Urinary bladder (tissue), 4 donors: Measurements from ENCODE around the gene C15orf39. TPM values are rescaled to one million over a fixed set of nuclear protein-coding genes. Genes with fewer than 3 reads are reported as not detected.
"Not testable (repeated sequence)": the region's sequence is repeated elsewhere in the genome, so short reads cannot be mapped to it uniquely, and the experiment has no call there.

Source experiments
- DNase-seq: peaks from one replicate; pipeline ENCODE4 v3.0.0-alpha.2; 2015; ENCODE audit errors: extremely low spot score
- H3K27ac ChIP-seq: one replicate; pipeline ENCODE4 v1.5.1; 2013; ENCODE audit warnings: low read depth, mild to moderate bottlenecking, moderate library complexity
- H3K36me3 ChIP-seq: one replicate; pipeline ENCODE4 v1.6.1; 2013; ENCODE audit warnings: mild to moderate bottlenecking, moderate library complexity; ENCODE audit not compliant: insufficient read depth
- H3K4me1 ChIP-seq: one replicate; pipeline ENCODE4 v1.6.1; 2013; ENCODE audit warnings: mild to moderate bottlenecking, moderate library complexity; ENCODE audit not compliant: insufficient read depth
- H3K4me3 ChIP-seq: one replicate; pipeline ENCODE4 v1.5.1; 2013; ENCODE audit warnings: low read depth, low read length
- WGBS: extraction: QIAGEN DNeasy Blood & Tissue Kit; methylation state at CpG from one replicate; pipeline ENCODE4 v1.1.7; 2013; 5-methylcytosine and 5-hydroxymethylcytosine counted together
- polyA plus RNA-seq: library from polyadenylated mRNA; stranded (reverse); fragments of 200-250 nt; gene quantifications from one replicate; pipeline ENCODE4 v1.2.3, GENCODE V29; 2013
- total RNA-seq: library from RNA; depleted of rRNA; stranded (reverse); fragments of >200 nt; gene quantifications from one replicate; pipeline ENCODE4 v1.2.3, GENCODE V29; 2014
- donor health status: healthy with polysubstance abuse.
- donor health status: healthy.

Gene C15orf39
- total and polyA plus RNA-seq, 2 donors, result 4.3 to 26.4 TPM

GRCh38 chr15:75217012-75217411 is 15.3 kb downstream of the C15orf39 start:
- WGBS, result 81% methylated on average over 6 of the region's 6 CpGs
- Histone ChIP-seq H3K27ac (no peak overlapping the region), H3K36me3 (no peaks in the 10 kb centered on the region), H3K4me1 (no peaks in the 10 kb centered on the region), H3K4me3 (no peak overlapping the region)
- no peak for DNase-seq

GRCh38 chr15:75217574-75217973 is 15.9 kb downstream of the C15orf39 start:
- H3K27ac ChIP-seq, H3K4me3 ChIP-seq, H3K36me3 ChIP-seq, H3K4me1 ChIP-seq, DNase-seq: not testable (repeated sequence)
- 79% methylated on average over 3 of the region's 3 CpGs for WGBS

- WGBS, result 70% methylated on average over 4 of the region's 4 CpGs
- not testable (repeated sequence) for H3K36me3 ChIP-seq, H3K4me1 ChIP-seq, H3K27ac ChIP-seq, H3K4me3 ChIP-seq, DNase-seq
Observed at GRCh38 chr15:75219507-75219929, 17.8 kb downstream of the C15orf39 start.

- Histone ChIP-seq H3K4me1 (no peaks in the 10 kb centered on the region), H3K36me3 (no peaks in the 10 kb centered on the region), H3K4me3 (no peak overlapping the region), H3K27ac (no peak overlapping the region)
- no peak for DNase-seq
- 90% methylated on average over 6 of the region's 6 CpGs for WGBS
Observed at GRCh38 chr15:75223688-75224087, 22.0 kb downstream of the C15orf39 start.

GRCh38 chr15:75224281-75224680 is 22.6 kb downstream of the C15orf39 start:
- Histone ChIP-seq H3K4me3 (no peak overlapping the region), H3K36me3 (no peaks in the 10 kb centered on the region), H3K27ac (no peak overlapping the region), H3K4me1 (no peaks in the 10 kb centered on the region)
- no peak for DNase-seq
- WGBS, result 79% methylated on average over 12 of the region's 12 CpGs

- DNase-seq, H3K4me3 ChIP-seq, H3K27ac ChIP-seq, H3K36me3 ChIP-seq, H3K4me1 ChIP-seq: not testable (repeated sequence)
- 73% methylated on average over 10 of the region's 10 CpGs for WGBS
Observed at GRCh38 chr15:75225102-75225836, 23.6 kb downstream of the C15orf39 start.

- Histone ChIP-seq H3K4me1 (no peaks in the 10 kb centered on the region), H3K27ac (no peak overlapping the region), H3K4me3 (no peak overlapping the region), H3K36me3 (no peaks in the 10 kb centered on the region)
- DNase-seq, result no peak
- WGBS, result 90% methylated on average over 16 of the region's 16 CpGs
Observed at GRCh38 chr15:75225951-75226732, 24.5 kb downstream of the C15orf39 start.

- 45% methylated on average over 7 of the region's 7 CpGs for WGBS
- H3K4me3 ChIP-seq, H3K36me3 ChIP-seq, DNase-seq, H3K4me1 ChIP-seq, H3K27ac ChIP-seq: not testable (repeated sequence)
Observed at GRCh38 chr15:75227112-75227511, 25.4 kb downstream of the C15orf39 start.

- no peak for DNase-seq
- 82% methylated on average over 13 of the region's 13 CpGs for WGBS
- Histone ChIP-seq H3K36me3 (no peaks in the 10 kb centered on the region), H3K4me3 (no peak overlapping the region), H3K4me1 (no peaks in the 10 kb centered on the region), H3K27ac (no peak overlapping the region)
Observed at GRCh38 chr15:75227663-75228280, 26.1 kb downstream of the C15orf39 start.

- Histone ChIP-seq H3K36me3 (no peaks in the 10 kb centered on the region), H3K4me3 (no peak overlapping the region), H3K27ac (no peak overlapping the region), H3K4me1 (no peaks in the 10 kb centered on the region)
- WGBS, result 87% methylated on average over 9 of the region's 9 CpGs
- DNase-seq, result no peak
Observed at GRCh38 chr15:75228787-75229186, 27.1 kb downstream of the C15orf39 start.

- WGBS, result 92% methylated on average over 21 of the region's 21 CpGs
- no peak overlapping the region for H3K27ac ChIP-seq
- no peak overlapping the region for H3K4me3 ChIP-seq
- H3K36me3 ChIP-seq, result no peaks in the 10 kb centered on the region
- H3K4me1 ChIP-seq, result no peaks in the 10 kb centered on the region
- no peak for DNase-seq
Observed at GRCh38 chr15:75229191-75230015, 27.7 kb downstream of the C15orf39 start.

GRCh38 chr15:75230016-75230343 is 28.3 kb downstream of the C15orf39 start:
- no peak for DNase-seq
- H3K36me3 ChIP-seq, result no peaks in the 10 kb centered on the region
- no peak overlapping the region for H3K4me3 ChIP-seq
- no peak overlapping the region for H3K27ac ChIP-seq
- H3K4me1 ChIP-seq, result no peaks in the 10 kb centered on the region
- WGBS, result 80% methylated on average over 2 of the region's 2 CpGs

- H3K4me3 ChIP-seq, result no peak overlapping the region
- no peak for DNase-seq
- no peak overlapping the region for H3K27ac ChIP-seq
- WGBS, result 79% methylated on average over 16 of the region's 16 CpGs
- H3K36me3 ChIP-seq, result no peaks in the 10 kb centered on the region
- no peaks in the 10 kb centered on the region for H3K4me1 ChIP-seq
Observed at GRCh38 chr15:75230551-75231371, 29.1 kb downstream of the C15orf39 start.
